H1 (cell line): Measurements from ENCODE around the gene MACROD2. TPM values are rescaled to one million over a fixed set of nuclear protein-coding genes. Genes with fewer than 3 reads are reported as not detected.

Experiments
- CTCF ChIA-PET: fragments of 300-600 bp; sonication (Branson Sonifier 250); formaldehyde crosslinking; loops from one replicate; lab custom pipeline; 2021; ENCODE audit not compliant: partially characterized antibody; lab: Charles Lee
- POLR2A ChIA-PET: fragments of 300-600 bp; sonication (Branson Sonifier 250); formaldehyde crosslinking; loops from one replicate; lab custom pipeline; 2021; ENCODE audit warnings: inconsistent platforms; ENCODE audit not compliant: partially characterized antibody; lab: Charles Lee
- DNase-seq, 2 experiments: peaks; one replicate each; pipeline versions ENCODE4 v3.0.0 to v3.0.0-alpha.2; 2010 to 2022; ENCODE audit warnings: low spot score in 2 of 2, low read depth in 1 of 2, mixed read lengths in 1 of 2
- FAIRE-seq: peaks from 2 replicates; lab custom pipeline; 2011; peaks lifted over from hg19 to GRCh38; lab: Jason Lieb, UNC
- H2AFZ ChIP-seq: 2 replicates; pipeline ENCODE4 v1.8.1; 2012; ENCODE audit warnings: low read length, inconsistent platforms
- H2AK5ac ChIP-seq: 2 replicates; pipeline ENCODE4 v1.6.1; 2013; ENCODE audit warnings: low read depth, low read length
- H2BK120ac ChIP-seq: replicated peaks from 2 replicates; pipeline ENCODE3; 2013; ENCODE audit warnings: low read depth, low read length, inconsistent platforms
- H2BK12ac ChIP-seq: 2 replicates; pipeline ENCODE4 v1.6.1; 2013; ENCODE audit warnings: low read depth, low read length
- H2BK15ac ChIP-seq: 2 replicates; pipeline ENCODE4 v1.6.1; 2013; ENCODE audit warnings: low read length
- H2BK20ac ChIP-seq: 2 replicates; pipeline ENCODE4 v1.6.1; 2013; ENCODE audit warnings: low read length
- H2BK5ac ChIP-seq: 2 replicates; pipeline ENCODE4 v1.6.1; 2013; ENCODE audit warnings: low read depth, low read length
- H3K14ac ChIP-seq: 2 replicates; pipeline ENCODE4 v1.6.1; 2013; ENCODE audit warnings: inconsistent platforms; ENCODE audit not compliant: insufficient read length
- H3K18ac ChIP-seq: 2 replicates; pipeline ENCODE4 v1.6.1; 2013; ENCODE audit warnings: low read length; ENCODE audit errors: extremely low read depth
- H3K23ac ChIP-seq: 2 replicates; pipeline ENCODE4 v1.6.1; 2013; ENCODE audit warnings: inconsistent platforms; ENCODE audit not compliant: insufficient read length
- H3K23me2 ChIP-seq: 2 replicates; pipeline ENCODE4 v1.6.1; 2013; ENCODE audit warnings: low read depth, low read length
- H3K27ac ChIP-seq: 2 replicates; pipeline ENCODE4 v1.6.1; 2011; ENCODE audit warnings: low read depth, low read length, inconsistent platforms
- H3K27me3 ChIP-seq, 4 experiments: replicated peaks in 1 of 4; 1 replicate in 1 of 4; 2 replicates in 3 of 4; pipeline versions ENCODE4 v1.6.1 to v1.8.1; 2011 to 2013; ENCODE audit warnings: low read length in 3 of 4, mild to moderate bottlenecking in 3 of 4, inconsistent platforms in 2 of 4, mixed read lengths in 2 of 4, moderate library complexity in 1 of 4; ENCODE audit not compliant: control insufficient read depth in 3 of 4, insufficient read depth in 3 of 4; ENCODE audit errors: extremely low read depth in 1 of 4
- H3K36me3 ChIP-seq, 4 experiments: 2 replicates each; pipeline versions ENCODE4 v1.6.1 to v1.8.1; 2011 to 2013; ENCODE audit warnings: mild to moderate bottlenecking in 4 of 4, low read length in 3 of 4, moderate library complexity in 2 of 4, control low read depth in 1 of 4, inconsistent platforms in 1 of 4; ENCODE audit not compliant: insufficient read depth in 4 of 4, control insufficient read depth in 2 of 4
- H3K4ac ChIP-seq: replicated peaks from 2 replicates; pipeline ENCODE3; 2013; ENCODE audit warnings: low read length, low read depth, mixed read lengths, inconsistent platforms; ENCODE audit not compliant: insufficient read length
- H3K4me1 ChIP-seq, 4 experiments: replicated peaks in 1 of 4; 1 replicate in 1 of 4; 2 replicates in 3 of 4; pipeline versions ENCODE4 v1.6.1 to v1.8.1; 2011 to 2013; ENCODE audit warnings: low read length in 3 of 4, inconsistent platforms in 2 of 4, mixed read lengths in 1 of 4; ENCODE audit not compliant: insufficient read depth in 4 of 4, control insufficient read depth in 3 of 4
- H3K4me2 ChIP-seq, 2 experiments: 2 replicates each; pipeline versions ENCODE4 v1.6.1 to v1.8.1; 2011 to 2013; ENCODE audit warnings: low read depth in 2 of 2, low read length in 2 of 2, control low read depth in 1 of 2, inconsistent platforms in 1 of 2, mild to moderate bottlenecking in 1 of 2; ENCODE audit not compliant: insufficient read depth in 1 of 2
- H3K4me3 ChIP-seq, 4 experiments: fragments of 200-600, 300-600 bp in 1 of 4; sonication (generic), shearing (Covaris generic), sonication (Bioruptor Twin) in 1 of 4; 2 replicates each; pipeline versions ENCODE4 v1.5.1 to v1.8.1; 2011 to 2016; ENCODE audit warnings: low read length in 4 of 4, low read depth in 3 of 4, control low read depth in 2 of 4, inconsistent platforms in 2 of 4, mild to moderate bottlenecking in 2 of 4, mixed read lengths in 1 of 4, moderate library complexity in 1 of 4; ENCODE audit not compliant: insufficient read depth in 2 of 4; ENCODE audit errors: extremely low read depth in 1 of 4
- H3K56ac ChIP-seq: replicated peaks from 2 replicates; pipeline ENCODE3; 2013; ENCODE audit warnings: low read depth, mild to moderate bottlenecking, mixed read lengths, low read length, inconsistent platforms; ENCODE audit not compliant: insufficient read length
- H3K79me1 ChIP-seq: 2 replicates; pipeline ENCODE4 v1.6.1; 2013; ENCODE audit warnings: low read depth, low read length, control low read depth
- H3K79me2 ChIP-seq, 2 experiments: 2 replicates each; pipeline versions ENCODE4 v1.6.1 to v1.8.1; 2012 to 2013; ENCODE audit warnings: low read length in 2 of 2, mild to moderate bottlenecking in 2 of 2, inconsistent platforms in 1 of 2; ENCODE audit not compliant: insufficient read depth in 2 of 2, control insufficient read depth in 1 of 2
- H3K9ac ChIP-seq, 4 experiments: replicated peaks in 1 of 4; 1 replicate in 1 of 4; 2 replicates in 3 of 4; pipeline versions ENCODE4 v1.6.1 to v1.8.1; 2011 to 2013; ENCODE audit warnings: low read depth in 3 of 4, low read length in 3 of 4, control low read depth in 2 of 4, mild to moderate bottlenecking in 2 of 4, moderate library complexity in 2 of 4, inconsistent platforms in 1 of 4; ENCODE audit errors: extremely low read depth in 1 of 4
- H3K9me3 ChIP-seq, 2 experiments: 2 replicates each; pipeline versions ENCODE4 v1.6.1 to v1.8.1; 2012 to 2013; ENCODE audit warnings: mild to moderate bottlenecking in 2 of 2, moderate library complexity in 2 of 2, control low read depth in 1 of 2, inconsistent platforms in 1 of 2, low read depth in 1 of 2, low read length in 1 of 2, mixed read lengths in 1 of 2; ENCODE audit not compliant: insufficient read depth in 2 of 2
- H4K20me1 ChIP-seq, 2 experiments: replicated peaks in 1 of 2; 2 replicates each; pipeline versions ENCODE3 to v1.8.1; 2011 to 2013; ENCODE audit warnings: inconsistent platforms in 2 of 2, low read length in 2 of 2, mild to moderate bottlenecking in 1 of 2; ENCODE audit not compliant: insufficient read depth in 2 of 2, control insufficient read depth in 1 of 2
- H4K5ac ChIP-seq: 2 replicates; pipeline ENCODE4 v1.6.1; 2013; ENCODE audit warnings: low read length, low read depth, mixed read lengths, inconsistent platforms; ENCODE audit not compliant: insufficient read length
- H4K8ac ChIP-seq: 2 replicates; pipeline ENCODE4 v1.8.0; 2013; ENCODE audit warnings: mild to moderate bottlenecking, moderate library complexity, low read length, inconsistent platforms; ENCODE audit not compliant: insufficient read depth; ENCODE audit errors: extremely low read depth
- H4K91ac ChIP-seq: replicated peaks from 2 replicates; pipeline ENCODE3; 2013; ENCODE audit warnings: low read length, mixed read lengths, inconsistent platforms; ENCODE audit not compliant: insufficient read length
- ASH2L ChIP-seq: fragments of 200-600, 300-600 bp; sonication (generic); IDR thresholded peaks from one replicate; pipeline ENCODE4 v1.7.1; 2017; ENCODE audit warnings: low read length
- BCL11A ChIP-seq, 2 experiments: IDR thresholded peaks; one replicate each; pipeline ENCODE4 v1.6.1; 2011; ENCODE audit warnings: low read depth in 2 of 2, low read length in 2 of 2, mild to moderate bottlenecking in 2 of 2
- FOSL1 ChIP-seq: IDR thresholded peaks from 2 replicates; pipeline ENCODE4 v1.6.1; 2011; ENCODE audit warnings: mild to moderate bottlenecking, low read depth, low read length, moderate library complexity; ENCODE audit not compliant: insufficient read depth
- KDM4A ChIP-seq: IDR thresholded peaks from one replicate; pipeline ENCODE4 v1.7.1; 2012; ENCODE audit warnings: low read depth, mild to moderate bottlenecking, moderate library complexity, low read length, inconsistent platforms; ENCODE audit not compliant: severe bottlenecking
- POLR2A ChIP-seq, 2 experiments: IDR thresholded peaks; 1 replicate in 1 of 2; 2 replicates in 1 of 2; pipeline ENCODE4 v1.6.1; 2011; ENCODE audit warnings: low read depth in 2 of 2, low read length in 2 of 2, mild to moderate bottlenecking in 2 of 2; ENCODE audit errors: control extremely low read depth in 1 of 2
- POLR2AphosphoS5 ChIP-seq: IDR thresholded peaks from 2 replicates; pipeline ENCODE4 v1.6.1; 2011; ENCODE audit warnings: low read depth, low read length
- POU5F1 ChIP-seq: IDR thresholded peaks from 2 replicates; pipeline ENCODE4 v1.6.1; 2011; ENCODE audit warnings: low read depth, mild to moderate bottlenecking, low read length, moderate library complexity
- SIN3A ChIP-seq, 2 experiments: IDR thresholded peaks in 1 of 2; conservative IDR thresholded peaks in 1 of 2; 2 replicates each; pipeline ENCODE4 v1.6.1; 2011 to 2012; ENCODE audit warnings: low read length in 2 of 2, improper control_type of control experiment in 1 of 2, low read depth in 1 of 2, mild to moderate bottlenecking in 1 of 2
- SUZ12 ChIP-seq: fragments of 200-600 bp; sonication (generic); IDR thresholded peaks from 2 replicates; pipeline ENCODE4 v1.6.1; 2012; ENCODE audit warnings: mild to moderate bottlenecking, inconsistent platforms, low read length, moderate library complexity, mixed read lengths
- TAF7 ChIP-seq: optimal IDR thresholded peaks from 2 replicates; pipeline ENCODE3; 2011; ENCODE audit warnings: low read depth, mild to moderate bottlenecking, inconsistent platforms, low read length, moderate library complexity, borderline replicate concordance
- TCF12 ChIP-seq: IDR thresholded peaks from 2 replicates; pipeline ENCODE4 v1.6.1; 2011; ENCODE audit warnings: low read depth, mild to moderate bottlenecking, low read length
- WGBS, 2 experiments: shearing (Covaris generic) in 1 of 2; methylation state at CpG; one replicate each; pipeline versions ENCODE4 v1.1.6 to v1.1.7; 2013 to 2015; ENCODE audit warnings: low lambda C conversion rate in 2 of 2, mixed read lengths in 2 of 2, inconsistent platforms in 1 of 2, low coverage in 1 of 2, missing lambda C conversion rate in 1 of 2; ENCODE audit not compliant: insufficient replicate concordance in 2 of 2, insufficient coverage in 1 of 2, insufficient read length in 1 of 2; ENCODE audit errors: extremely low coverage in 1 of 2, missing lambda C conversion rate in 1 of 2; 5-methylcytosine and 5-hydroxymethylcytosine counted together
- polyA plus RNA-seq, 7 experiments: library from polyadenylated mRNA; depleted of rRNA in 3 of 7; stranded (reverse) in 5 of 7; unstranded in 2 of 7; fragments of >200 nt in 5 of 7; fragments of 200-250 nt in 2 of 7; gene quantifications; 1 replicate in 5 of 7; 2 replicates in 1 of 7; 4 replicates in 1 of 7; pipeline versions ENCODE4 v1.2.1 to v1.2.3, GENCODE V29; 2011 to 2013; ENCODE audit warnings: missing spikeins in 2 of 7, mixed read lengths in 2 of 7
- total RNA-seq: library from RNA; stranded (reverse); fragmentation: NEBNext Ultra II Directional; extraction: Animal tissue kit (Norgen Biotek cat#: 25700); gene quantifications from 2 replicates; pipeline ENCODE4 v1.2.1, GENCODE V29; 2021
- TF ChIP-seq, protein P1 (sequence below), 3 experiments: IDR thresholded peaks; 1 replicate in 2 of 3; 2 replicates in 1 of 3; pipeline versions ENCODE4 v1.5.1 to v1.6.1; 2011; ENCODE audit warnings: low read length in 3 of 3, mild to moderate bottlenecking in 3 of 3, inconsistent platforms in 2 of 3, low read depth in 1 of 3, moderate library complexity in 1 of 3; ENCODE audit not compliant: insufficient read depth in 1 of 3; ENCODE audit errors: control extremely low read depth in 1 of 3

The MACROD2 gene
- total and polyA plus RNA-seq, 2 of the 8 experiments (the other 6 are each of a cell fraction or from before 2014, with no cell fraction given): 0.70 to 3.9 TPM

DNA sequence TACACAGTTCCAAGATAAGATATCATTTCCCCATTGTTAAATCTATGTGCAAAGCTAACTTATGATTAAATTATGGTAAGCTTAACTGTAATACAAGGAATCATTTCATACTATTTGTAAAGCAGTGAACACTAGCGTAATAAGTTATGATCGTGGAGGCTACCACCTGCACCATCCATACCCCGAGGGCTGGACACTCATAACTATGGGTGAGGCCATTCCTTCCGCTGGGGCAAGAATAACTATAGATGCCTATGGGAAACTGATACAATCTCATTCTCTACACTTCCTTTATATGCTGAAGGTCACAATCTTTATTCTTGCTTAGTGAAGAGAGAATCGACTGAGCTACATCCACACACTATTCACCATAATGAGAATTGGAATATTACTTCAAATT lies 1258.1 kb downstream of the MACROD2 start:
- Histone ChIP-seq H2AK5ac (no peak overlapping the region), H2BK12ac (no peak overlapping the region), H4K91ac (no peak overlapping the region), H4K20me1 (no peaks in the 10 kb centered on the region), H2BK15ac (no peak overlapping the region), H3K9ac (no peak overlapping the region), H3K4me2 (no peak overlapping the region), H3K18ac (no peak overlapping the region), H3K79me1 (no peaks in the 10 kb centered on the region), H4K5ac (no peak overlapping the region), H3K56ac (no peak overlapping the region), H3K36me3 (no peaks in the 10 kb centered on the region), H3K27ac (no peak overlapping the region), H3K23ac (no peak overlapping the region), H2AFZ (no peak overlapping the region), H3K4me3 (no peak overlapping the region), H2BK120ac (no peak overlapping the region), H2BK20ac (no peak overlapping the region), H3K4me1 (no peaks in the 10 kb centered on the region), H2BK5ac (no peak overlapping the region), H3K23me2 (no peaks in the 10 kb centered on the region), H3K9me3 (no peaks in the 10 kb centered on the region), H3K14ac (no peak overlapping the region), H3K27me3 (no peaks in the 10 kb centered on the region), H4K8ac (no peak overlapping the region), H3K4ac (no peak overlapping the region), H3K79me2 (no peaks in the 10 kb centered on the region)
- no peak for DNase-seq
- no peak for FAIRE-seq
- CTCF ChIA-PET: interaction anchor here (0.6 to 1.0 kb wide), 2 partner anchors 22 to 1481 kb away, joined by 3 read pairs; no protein-coding TSS in a partner anchor
- POLR2A ChIA-PET: no interaction called here
- WGBS, 2 experiments: 96% methylated on average over 5 of the region's 5 CpGs; no CpG with 5 or more reads in 1 of the 2 experiments
- TF ChIP-seq TCF12: no peak
- TF ChIP-seq, protein P1, sequence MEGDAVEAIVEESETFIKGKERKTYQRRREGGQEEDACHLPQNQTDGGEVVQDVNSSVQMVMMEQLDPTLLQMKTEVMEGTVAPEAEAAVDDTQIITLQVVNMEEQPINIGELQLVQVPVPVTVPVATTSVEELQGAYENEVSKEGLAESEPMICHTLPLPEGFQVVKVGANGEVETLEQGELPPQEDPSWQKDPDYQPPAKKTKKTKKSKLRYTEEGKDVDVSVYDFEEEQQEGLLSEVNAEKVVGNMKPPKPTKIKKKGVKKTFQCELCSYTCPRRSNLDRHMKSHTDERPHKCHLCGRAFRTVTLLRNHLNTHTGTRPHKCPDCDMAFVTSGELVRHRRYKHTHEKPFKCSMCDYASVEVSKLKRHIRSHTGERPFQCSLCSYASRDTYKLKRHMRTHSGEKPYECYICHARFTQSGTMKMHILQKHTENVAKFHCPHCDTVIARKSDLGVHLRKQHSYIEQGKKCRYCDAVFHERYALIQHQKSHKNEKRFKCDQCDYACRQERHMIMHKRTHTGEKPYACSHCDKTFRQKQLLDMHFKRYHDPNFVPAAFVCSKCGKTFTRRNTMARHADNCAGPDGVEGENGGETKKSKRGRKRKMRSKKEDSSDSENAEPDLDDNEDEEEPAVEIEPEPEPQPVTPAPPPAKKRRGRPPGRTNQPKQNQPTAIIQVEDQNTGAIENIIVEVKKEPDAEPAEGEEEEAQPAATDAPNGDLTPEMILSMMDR (IDR thresholded peaks at IDR 0.05; ENCODE audit: control extremely low read depth in 1 of 3, insufficient read depth in 1 of 3, low read depth in 1 of 3, low read length in 3 of 3): no peak
- no peak for TF ChIP-seq BCL11A (IDR thresholded peaks at IDR 0.05; ENCODE audit: low read depth in 2 of 2, low read length in 2 of 2)
- no peak for TF ChIP-seq FOSL1
- TF ChIP-seq KDM4A: no peak
- no peak for TF ChIP-seq SIN3A (conservative IDR thresholded peaks at IDR 0.05 in 1 of 2, IDR thresholded peaks at IDR 0.05 in 1 of 2; ENCODE audit: low read depth in 1 of 2, low read length in 2 of 2)
- TF ChIP-seq POLR2AphosphoS5: no peak
- no peak for TF ChIP-seq POU5F1
- no peak for TF ChIP-seq ASH2L
- TF ChIP-seq TAF7: no peak
- TF ChIP-seq POLR2A (IDR thresholded peaks at IDR 0.05; ENCODE audit: control extremely low read depth in 1 of 2, low read depth in 2 of 2, low read length in 2 of 2): no peak
- no peak for TF ChIP-seq SUZ12
